WTC11 (cell line): ENCODE data around the gene SLC25A26. TPM values are rescaled to one million over a fixed set of nuclear protein-coding genes. Genes with fewer than 3 reads are reported as not detected.

Experiments used
- ATAC-seq: fragments of 200-7000 bp; cut with Tn5 transposase; 2 replicates; pipeline ENCODE4 v1.10.0; 2021; ENCODE audit warnings: mild to moderate bottlenecking, moderate library complexity
- CTCF ChIA-PET: fragments of 300-600 bp; sonication (Branson Sonifier 250); formaldehyde crosslinking; loops from one replicate; lab custom pipeline; 2021; ENCODE audit warnings: antibody characterized with exemption; lab: Charles Lee
- POLR2A ChIA-PET: fragments of 350-600 bp; sonication (Branson Sonifier 250); formaldehyde crosslinking; loops from one replicate; lab custom pipeline; 2021; ENCODE audit warnings: antibody characterized with exemption; lab: Charles Lee
- DNase-seq: peaks from one replicate; pipeline ENCODE4 v3.0.0; 2021; ENCODE audit warnings: low spot score
- H3K27ac Mint-ChIP-seq: 2 replicates; pipeline ENCODE4 v1.8.0; 2021; ENCODE audit warnings: mixed read lengths
- H3K27me3 Mint-ChIP-seq: 2 replicates; pipeline ENCODE4 v1.8.0; 2021; ENCODE audit warnings: low read depth, mild to moderate bottlenecking, moderate library complexity, mixed read lengths
- H3K36me3 Mint-ChIP-seq: 2 replicates; pipeline ENCODE4 v1.8.0; 2021; ENCODE audit warnings: mixed read lengths
- H3K4me1 Mint-ChIP-seq: 2 replicates; pipeline ENCODE4 v1.8.0; 2022; ENCODE audit warnings: mixed read lengths
- H3K4me3 Mint-ChIP-seq: 2 replicates; pipeline ENCODE4 v1.8.0; 2021; ENCODE audit warnings: mild to moderate bottlenecking, moderate library complexity, mixed read lengths
- H3K9me3 Mint-ChIP-seq: 2 replicates; pipeline ENCODE4 v1.8.0; 2021; ENCODE audit warnings: mixed read lengths
- CBFB ChIP-seq: sonication (generic); formaldehyde crosslinking; IDR thresholded peaks from 2 replicates; pipeline ENCODE4 v1.8.1; 2022; ENCODE audit warnings: mild to moderate bottlenecking, low read depth, missing genetic modification reagents
- EMX1 ChIP-seq: fragments of 250-450 bp; sonication (Bioruptor Pico); IDR thresholded peaks from 2 replicates; pipeline ENCODE4 v1.8.0; 2021; ENCODE audit warnings: mild to moderate bottlenecking
- ESRRA ChIP-seq: sonication (generic); formaldehyde crosslinking; IDR thresholded peaks from 2 replicates; pipeline ENCODE4 v1.8.1; 2022; ENCODE audit warnings: mild to moderate bottlenecking, missing genetic modification reagents, borderline replicate concordance
- GABPB1 ChIP-seq: sonication (generic); formaldehyde crosslinking; IDR thresholded peaks from 2 replicates; pipeline ENCODE4 v1.8.1; 2023; ENCODE audit warnings: mild to moderate bottlenecking, missing genetic modification reagents
- JAZF1 ChIP-seq: fragments of 250-450 bp; sonication (Bioruptor Pico); IDR thresholded peaks from 2 replicates; pipeline ENCODE4 v1.9.0; 2021; ENCODE audit warnings: moderate library complexity, mild to moderate bottlenecking, inconsistent platforms
- MXD4 ChIP-seq: fragments of 250-450 bp; sonication (Bioruptor Pico); IDR thresholded peaks from 2 replicates; pipeline ENCODE4 v1.8.0; 2021; ENCODE audit warnings: mild to moderate bottlenecking, moderate library complexity, borderline replicate concordance
- NFYB ChIP-seq: sonication (generic); formaldehyde crosslinking; conservative IDR thresholded peaks from 2 replicates; pipeline ENCODE4 v1.8.0; 2022; ENCODE audit warnings: low read depth, missing genetic modification reagents
- NR2C2 ChIP-seq: sonication (generic); formaldehyde crosslinking; IDR thresholded peaks from 2 replicates; pipeline ENCODE4 v1.8.0; 2022; ENCODE audit warnings: mild to moderate bottlenecking, missing genetic modification reagents
- PRDM15 ChIP-seq: sonication (generic); formaldehyde crosslinking; IDR thresholded peaks from 2 replicates; pipeline ENCODE4 v1.8.0; 2022; ENCODE audit warnings: missing genetic modification reagents
- RORB ChIP-seq: fragments of 250-450 bp; sonication (Bioruptor Pico); IDR thresholded peaks from 2 replicates; pipeline ENCODE4 v1.9.0; 2021; ENCODE audit warnings: mild to moderate bottlenecking
- USF1 ChIP-seq: sonication (generic); formaldehyde crosslinking; IDR thresholded peaks from 2 replicates; pipeline ENCODE4 v1.8.0; 2022; ENCODE audit warnings: mild to moderate bottlenecking, missing genetic modification reagents
- ZNF263 ChIP-seq: sonication (generic); formaldehyde crosslinking; IDR thresholded peaks from 2 replicates; pipeline ENCODE4 v1.8.1; 2022; ENCODE audit warnings: low read depth, mild to moderate bottlenecking, moderate library complexity, missing genetic modification reagents
- ZNF281 ChIP-seq: sonication (generic); formaldehyde crosslinking; IDR thresholded peaks from 2 replicates; pipeline ENCODE4 v1.8.0; 2023; ENCODE audit warnings: mild to moderate bottlenecking, missing genetic modification reagents
- ZNF396 ChIP-seq: fragments of 250-450 bp; sonication (Bioruptor Pico); IDR thresholded peaks from 2 replicates; pipeline ENCODE4 v1.8.0; 2021; ENCODE audit warnings: mild to moderate bottlenecking, moderate library complexity, borderline replicate concordance
- total RNA-seq: library from RNA; stranded (reverse); gene quantifications from 3 replicates; pipeline ENCODE4 v1.2.3, GENCODE V29; 2021
- TF ChIP-seq, protein P1 (sequence below): sonication (generic); formaldehyde crosslinking; IDR thresholded peaks from 2 replicates; pipeline ENCODE4 v1.8.1; 2022; ENCODE audit warnings: mild to moderate bottlenecking, missing genetic modification reagents, moderate library complexity, borderline replicate concordance
- TF ChIP-seq, protein P2 (sequence below): fragments of 250-450 bp; sonication (Bioruptor Pico); IDR thresholded peaks from 2 replicates; pipeline ENCODE4 v1.9.0; 2021; ENCODE audit warnings: mild to moderate bottlenecking
- TF ChIP-seq, protein P3 (sequence below): sonication (generic); formaldehyde crosslinking; conservative IDR thresholded peaks from 2 replicates; pipeline ENCODE4 v1.8.1; 2023; ENCODE audit warnings: mild to moderate bottlenecking, low read depth, missing genetic modification reagents, moderate library complexity
- TF ChIP-seq, protein P4 (sequence below): fragments of 250-450 bp; sonication (Bioruptor Pico); IDR thresholded peaks from 2 replicates; pipeline ENCODE4 v1.9.0; 2021; ENCODE audit warnings: mild to moderate bottlenecking

The SLC25A26 gene
- total RNA-seq, 1 experiment from 2014 or later, result 29.1 TPM

DNA sequence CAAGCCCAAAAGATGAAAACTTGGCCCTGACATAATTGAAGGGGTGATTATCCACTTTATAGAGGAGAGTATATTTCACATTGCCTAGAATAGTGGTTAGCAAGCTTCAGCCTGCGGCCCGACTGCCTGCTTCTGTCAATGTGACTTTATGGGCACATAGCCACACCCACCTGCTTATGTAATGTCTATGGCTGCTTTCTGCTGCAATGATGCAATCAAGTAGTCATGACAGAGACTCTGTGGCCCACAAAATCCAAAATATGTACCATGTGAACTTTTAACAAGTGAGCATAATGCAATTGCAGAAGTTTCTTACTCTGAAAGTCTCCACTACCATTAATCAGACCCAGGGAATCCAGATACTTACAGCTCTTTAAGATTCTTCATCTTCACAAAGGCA lies 176.9 kb downstream of the SLC25A26 start:
- Mint-ChIP-seq H3K9me3 (no peaks in the 10 kb centered on the region), H3K27me3 (no peaks in the 10 kb centered on the region), H3K36me3 (peaks cover 86% of the 10 kb centered on the region), H3K4me3 (no peak overlapping the region), H3K27ac (peak overlapping the region; percentile 44), H3K4me1 (peaks cover 34% of the 10 kb centered on the region)
- no peak for ATAC-seq
- no peak for TF ChIP-seq MXD4 (CRISPR knock-in tag)
- no peak for TF ChIP-seq NFYB (CRISPR knock-in tag)
- TF ChIP-seq, protein P1, sequence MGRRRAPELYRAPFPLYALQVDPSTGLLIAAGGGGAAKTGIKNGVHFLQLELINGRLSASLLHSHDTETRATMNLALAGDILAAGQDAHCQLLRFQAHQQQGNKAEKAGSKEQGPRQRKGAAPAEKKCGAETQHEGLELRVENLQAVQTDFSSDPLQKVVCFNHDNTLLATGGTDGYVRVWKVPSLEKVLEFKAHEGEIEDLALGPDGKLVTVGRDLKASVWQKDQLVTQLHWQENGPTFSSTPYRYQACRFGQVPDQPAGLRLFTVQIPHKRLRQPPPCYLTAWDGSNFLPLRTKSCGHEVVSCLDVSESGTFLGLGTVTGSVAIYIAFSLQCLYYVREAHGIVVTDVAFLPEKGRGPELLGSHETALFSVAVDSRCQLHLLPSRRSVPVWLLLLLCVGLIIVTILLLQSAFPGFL (CRISPR knock-in tag), result no peak
- TF ChIP-seq GABPB1 (CRISPR knock-in tag), result 0 out of 2 replicates have a peak, but pooled peaks have one; percentile 19
- DNase-seq, result no peak
- POLR2A ChIA-PET, result no interaction called here
- CTCF ChIA-PET, result interaction anchor here (0.6 to 1.4 kb wide), 2 partner anchors 20 to 26 kb away, joined by 3 to 5 read pairs; no protein-coding TSS in a partner anchor

DNA sequence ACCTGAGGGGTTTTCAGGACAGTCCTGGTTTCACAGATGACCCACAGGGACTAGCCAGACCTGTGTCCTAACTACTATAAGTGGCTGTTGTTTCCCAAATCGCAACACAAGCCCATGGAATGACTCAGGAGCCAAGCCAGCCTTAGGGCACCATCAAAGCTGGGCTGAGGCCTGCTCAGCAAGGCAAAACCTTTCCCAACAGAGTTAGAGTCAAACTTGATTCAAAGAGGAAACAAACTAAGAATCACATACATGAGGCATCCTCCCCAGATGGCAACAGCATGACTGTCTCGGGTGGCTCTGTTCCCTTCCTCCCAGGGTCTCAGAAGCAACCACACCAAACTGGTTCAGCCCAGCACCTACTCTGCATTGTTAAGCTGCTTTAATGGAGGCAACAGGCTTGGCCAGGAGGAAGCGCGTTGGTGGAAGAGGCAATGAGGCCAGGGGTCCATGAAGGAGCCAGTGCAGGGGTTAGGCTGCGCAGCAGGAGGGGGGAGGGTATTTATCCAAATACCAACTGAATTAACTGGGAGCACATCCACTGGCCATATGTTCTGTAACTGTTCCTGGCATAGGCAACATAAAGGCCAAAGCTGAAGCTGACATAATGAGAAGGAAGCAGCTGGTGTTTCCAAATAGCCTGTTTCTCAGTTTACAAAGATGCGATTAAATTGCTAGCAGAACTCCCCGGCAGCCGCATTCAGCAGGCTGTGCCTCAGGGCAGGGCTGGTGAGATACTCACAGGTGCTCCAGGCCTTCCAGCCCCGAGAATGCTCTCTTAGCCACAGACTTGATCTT lies 177.6 kb downstream of the SLC25A26 start:
- peaks cover 41% of the 10 kb centered on the region for H3K4me1 Mint-ChIP-seq
- H3K27ac Mint-ChIP-seq, result peak overlapping the region; percentile 44
- peaks cover 86% of the 10 kb centered on the region for H3K36me3 Mint-ChIP-seq
- H3K9me3 Mint-ChIP-seq, result no peaks in the 10 kb centered on the region
- DNase-seq (no peak), ATAC-seq (no peak)
- no peaks in the 10 kb centered on the region for H3K27me3 Mint-ChIP-seq
- no peak overlapping the region for H3K4me3 Mint-ChIP-seq
- ChIA-PET POLR2A (interaction anchor here (0.6 kb wide), 1 partner anchor 304 kb away, joined by 5 read pairs; no protein-coding TSS in a partner anchor), CTCF (interaction anchor here (2.1 kb wide), 1 partner anchor 10 kb away, joined by 10 read pairs; no protein-coding TSS in a partner anchor)
- TF ChIP-seq NR2C2 (CRISPR knock-in tag) (no peak), CBFB (CRISPR knock-in tag) (no peak), NFYB (CRISPR knock-in tag) (no peak), ZNF396 (CRISPR knock-in tag) (no peak), USF1 (no peak), ESRRA (CRISPR knock-in tag) (no peak), ZNF263 (no peak), JAZF1 (CRISPR knock-in tag) (no peak), ZNF281 (CRISPR knock-in tag) (no peak), EMX1 (CRISPR knock-in tag) (no peak), PRDM15 (no peak), RORB (CRISPR knock-in tag) (no peak)
- TF ChIP-seq, protein P2, sequence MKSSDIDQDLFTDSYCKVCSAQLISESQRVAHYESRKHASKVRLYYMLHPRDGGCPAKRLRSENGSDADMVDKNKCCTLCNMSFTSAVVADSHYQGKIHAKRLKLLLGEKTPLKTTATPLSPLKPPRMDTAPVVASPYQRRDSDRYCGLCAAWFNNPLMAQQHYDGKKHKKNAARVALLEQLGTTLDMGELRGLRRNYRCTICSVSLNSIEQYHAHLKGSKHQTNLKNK (CRISPR knock-in tag), result no peak
- TF ChIP-seq, protein P3, sequence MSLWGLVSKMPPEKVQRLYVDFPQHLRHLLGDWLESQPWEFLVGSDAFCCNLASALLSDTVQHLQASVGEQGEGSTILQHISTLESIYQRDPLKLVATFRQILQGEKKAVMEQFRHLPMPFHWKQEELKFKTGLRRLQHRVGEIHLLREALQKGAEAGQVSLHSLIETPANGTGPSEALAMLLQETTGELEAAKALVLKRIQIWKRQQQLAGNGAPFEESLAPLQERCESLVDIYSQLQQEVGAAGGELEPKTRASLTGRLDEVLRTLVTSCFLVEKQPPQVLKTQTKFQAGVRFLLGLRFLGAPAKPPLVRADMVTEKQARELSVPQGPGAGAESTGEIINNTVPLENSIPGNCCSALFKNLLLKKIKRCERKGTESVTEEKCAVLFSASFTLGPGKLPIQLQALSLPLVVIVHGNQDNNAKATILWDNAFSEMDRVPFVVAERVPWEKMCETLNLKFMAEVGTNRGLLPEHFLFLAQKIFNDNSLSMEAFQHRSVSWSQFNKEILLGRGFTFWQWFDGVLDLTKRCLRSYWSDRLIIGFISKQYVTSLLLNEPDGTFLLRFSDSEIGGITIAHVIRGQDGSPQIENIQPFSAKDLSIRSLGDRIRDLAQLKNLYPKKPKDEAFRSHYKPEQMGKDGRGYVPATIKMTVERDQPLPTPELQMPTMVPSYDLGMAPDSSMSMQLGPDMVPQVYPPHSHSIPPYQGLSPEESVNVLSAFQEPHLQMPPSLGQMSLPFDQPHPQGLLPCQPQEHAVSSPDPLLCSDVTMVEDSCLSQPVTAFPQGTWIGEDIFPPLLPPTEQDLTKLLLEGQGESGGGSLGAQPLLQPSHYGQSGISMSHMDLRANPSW (CRISPR knock-in tag), result no peak
- TF ChIP-seq, protein P4, sequence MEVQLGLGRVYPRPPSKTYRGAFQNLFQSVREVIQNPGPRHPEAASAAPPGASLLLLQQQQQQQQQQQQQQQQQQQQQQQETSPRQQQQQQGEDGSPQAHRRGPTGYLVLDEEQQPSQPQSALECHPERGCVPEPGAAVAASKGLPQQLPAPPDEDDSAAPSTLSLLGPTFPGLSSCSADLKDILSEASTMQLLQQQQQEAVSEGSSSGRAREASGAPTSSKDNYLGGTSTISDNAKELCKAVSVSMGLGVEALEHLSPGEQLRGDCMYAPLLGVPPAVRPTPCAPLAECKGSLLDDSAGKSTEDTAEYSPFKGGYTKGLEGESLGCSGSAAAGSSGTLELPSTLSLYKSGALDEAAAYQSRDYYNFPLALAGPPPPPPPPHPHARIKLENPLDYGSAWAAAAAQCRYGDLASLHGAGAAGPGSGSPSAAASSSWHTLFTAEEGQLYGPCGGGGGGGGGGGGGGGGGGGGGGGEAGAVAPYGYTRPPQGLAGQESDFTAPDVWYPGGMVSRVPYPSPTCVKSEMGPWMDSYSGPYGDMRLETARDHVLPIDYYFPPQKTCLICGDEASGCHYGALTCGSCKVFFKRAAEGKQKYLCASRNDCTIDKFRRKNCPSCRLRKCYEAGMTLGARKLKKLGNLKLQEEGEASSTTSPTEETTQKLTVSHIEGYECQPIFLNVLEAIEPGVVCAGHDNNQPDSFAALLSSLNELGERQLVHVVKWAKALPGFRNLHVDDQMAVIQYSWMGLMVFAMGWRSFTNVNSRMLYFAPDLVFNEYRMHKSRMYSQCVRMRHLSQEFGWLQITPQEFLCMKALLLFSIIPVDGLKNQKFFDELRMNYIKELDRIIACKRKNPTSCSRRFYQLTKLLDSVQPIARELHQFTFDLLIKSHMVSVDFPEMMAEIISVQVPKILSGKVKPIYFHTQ (CRISPR knock-in tag), result no peak
